Endothelial cell (in vitro differentiated cells): Measurements from ENCODE around the gene OTUB1. TPM values are rescaled to one million over a fixed set of nuclear protein-coding genes. Genes with fewer than 3 reads are reported as not detected.
A peak's percentile ranks its signal among the peaks of the same experiment; 100 is the strongest.

Experiments used
- DNase-seq: peaks from one replicate; pipeline ENCODE4 v3.0.0; 2021; ENCODE audit warnings: low spot score
- H3K27ac Mint-ChIP-seq: one replicate; pipeline ENCODE4 v1.8.0; 2021; ENCODE audit warnings: mixed read lengths, inconsistent platforms; ENCODE audit not compliant: unreplicated experiment
- H3K27me3 Mint-ChIP-seq: one replicate; pipeline ENCODE4 v1.8.0; 2021; ENCODE audit warnings: mild to moderate bottlenecking, moderate library complexity, mixed read lengths, inconsistent platforms; ENCODE audit not compliant: unreplicated experiment
- H3K36me3 Mint-ChIP-seq: one replicate; pipeline ENCODE4 v1.8.0; 2021; ENCODE audit warnings: mild to moderate bottlenecking, low read depth, mixed read lengths, inconsistent platforms; ENCODE audit not compliant: unreplicated experiment
- H3K4me1 Mint-ChIP-seq: one replicate; pipeline ENCODE4 v1.8.0; 2021; ENCODE audit warnings: mild to moderate bottlenecking, mixed read lengths, inconsistent platforms; ENCODE audit not compliant: unreplicated experiment
- H3K4me3 Mint-ChIP-seq: one replicate; pipeline ENCODE4 v1.8.0; 2021; ENCODE audit warnings: mild to moderate bottlenecking, mixed read lengths, inconsistent platforms; ENCODE audit not compliant: unreplicated experiment
- H3K9me3 Mint-ChIP-seq: one replicate; pipeline ENCODE4 v1.8.0; 2021; ENCODE audit warnings: mixed read lengths, inconsistent platforms; ENCODE audit not compliant: unreplicated experiment
- CTCF ChIP-seq: fragments of 200-600 bp; sonication (generic); IDR thresholded peaks from one replicate; pipeline ENCODE4 v1.5.0; 2021; ENCODE audit warnings: antibody characterized with exemption; ENCODE audit not compliant: unreplicated experiment
- total RNA-seq: library from RNA; stranded (reverse); fragmentation: NEBNext Ultra II Directional; extraction: Animal tissue kit (Norgen Biotek cat#: 25700); gene quantifications from one replicate; pipeline ENCODE4 v1.2.1, GENCODE V29; 2021; ENCODE audit not compliant: unreplicated experiment

Gene OTUB1
- total RNA-seq, 1 donor from 2014 or later = 69.8 TPM

GRCh38 chr11:63993100-63993499 lies 6.9 kb downstream of the OTUB1 start:
- H3K27ac Mint-ChIP-seq = peak overlapping the region; percentile 67
- H3K4me3 Mint-ChIP-seq = peak overlapping the region; percentile 71

DNA sequence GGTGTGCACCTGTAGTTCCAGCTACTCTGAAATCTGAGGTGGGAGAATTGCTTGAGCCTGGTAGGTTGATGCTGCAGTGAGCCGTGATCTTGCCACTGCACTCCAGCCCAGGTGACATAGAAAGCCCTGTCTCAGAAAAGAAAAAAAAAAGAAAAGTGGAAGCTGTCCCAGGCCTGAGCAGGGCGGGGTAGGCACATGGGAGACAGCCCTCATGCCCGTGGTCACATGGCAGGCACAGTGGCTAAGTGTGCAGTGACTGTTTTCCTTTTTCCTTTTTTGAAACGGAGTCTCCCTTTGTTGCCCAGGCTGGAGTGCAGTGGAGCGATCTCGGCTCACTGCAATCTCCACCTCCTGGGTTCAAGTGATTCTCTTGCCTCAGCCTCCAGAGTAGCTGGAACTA lies 7.8 kb downstream of the OTUB1 start:
- Mint-ChIP-seq H3K36me3 (peaks cover 33% of the 10 kb centered on the region), H3K27ac (no peak overlapping the region), H3K27me3 (peaks cover 3% of the 10 kb centered on the region), H3K4me3 (no peak overlapping the region), H3K4me1 (peaks cover 5% of the 10 kb centered on the region), H3K9me3 (no peaks in the 10 kb centered on the region)
- DNase-seq = no peak
- TF ChIP-seq CTCF = no peak

More at GRCh38 chr11:63993100-63993499, 6.9 kb downstream of the OTUB1 start:
- TF ChIP-seq CTCF = no peak
- H3K36me3 Mint-ChIP-seq = peaks cover 37% of the 10 kb centered on the region
- no peak for DNase-seq
- H3K27me3 Mint-ChIP-seq = peaks cover 5% of the 10 kb centered on the region
- no peaks in the 10 kb centered on the region for H3K9me3 Mint-ChIP-seq
- H3K4me1 Mint-ChIP-seq = peaks cover 2% of the 10 kb centered on the region

DNA sequence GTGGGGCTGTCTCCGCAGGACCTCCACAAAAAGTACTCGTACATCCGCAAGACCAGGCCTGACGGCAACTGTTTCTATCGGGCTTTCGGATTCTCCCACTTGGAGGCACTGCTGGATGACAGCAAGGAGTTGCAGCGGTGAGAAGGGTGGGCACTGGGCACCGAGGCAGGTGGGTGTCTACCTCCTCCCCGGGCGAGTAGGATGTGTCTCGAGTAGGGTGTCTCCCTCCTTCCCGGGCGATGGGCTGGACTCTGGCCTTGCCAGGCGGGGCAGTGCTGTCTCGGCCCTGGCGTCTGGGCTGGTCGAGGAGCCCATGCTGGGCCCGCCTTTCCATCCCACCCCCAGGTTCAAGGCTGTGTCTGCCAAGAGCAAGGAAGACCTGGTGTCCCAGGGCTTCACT lies 10.3 kb downstream of the OTUB1 start:
- Mint-ChIP-seq H3K9me3 (no peaks in the 10 kb centered on the region), H3K27me3 (peaks cover 3% of the 10 kb centered on the region), H3K27ac (no peak overlapping the region), H3K4me1 (peaks cover 3% of the 10 kb centered on the region), H3K36me3 (peaks cover 25% of the 10 kb centered on the region), H3K4me3 (no peak overlapping the region)
- no peak for TF ChIP-seq CTCF
- DNase-seq = no peak

DNA sequence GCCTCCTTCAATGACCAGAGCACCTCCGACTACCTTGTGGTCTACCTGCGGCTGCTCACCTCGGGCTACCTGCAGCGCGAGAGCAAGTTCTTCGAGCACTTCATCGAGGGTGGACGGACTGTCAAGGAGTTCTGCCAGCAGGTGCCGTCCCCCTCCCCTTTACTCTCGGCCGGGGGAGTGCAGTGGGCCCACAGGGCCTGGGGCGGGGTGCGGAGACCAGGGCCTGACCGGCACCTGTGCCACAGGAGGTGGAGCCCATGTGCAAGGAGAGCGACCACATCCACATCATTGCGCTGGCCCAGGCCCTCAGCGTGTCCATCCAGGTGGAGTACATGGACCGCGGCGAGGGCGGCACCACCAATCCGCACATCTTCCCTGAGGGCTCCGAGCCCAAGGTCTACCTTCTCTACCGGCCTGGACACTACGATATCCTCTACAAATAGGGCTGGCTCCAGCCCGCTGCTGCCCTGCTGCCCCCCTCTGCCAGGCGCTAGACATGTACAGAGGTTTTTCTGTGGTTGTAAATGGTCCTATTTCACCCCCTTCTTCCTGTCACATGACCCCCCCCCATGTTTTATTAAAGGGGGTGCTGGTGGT lies 11.0 kb downstream of the OTUB1 start:
- no peak overlapping the region for H3K27ac Mint-ChIP-seq
- no peak for DNase-seq
- H3K27me3 Mint-ChIP-seq = peaks cover 3% of the 10 kb centered on the region
- peaks cover 23% of the 10 kb centered on the region for H3K36me3 Mint-ChIP-seq
- H3K9me3 Mint-ChIP-seq = no peaks in the 10 kb centered on the region
- peaks cover 7% of the 10 kb centered on the region for H3K4me1 Mint-ChIP-seq
- H3K4me3 Mint-ChIP-seq = peak overlapping the region; percentile 37
- no peak for TF ChIP-seq CTCF

- peaks cover 22% of the 10 kb centered on the region for H3K36me3 Mint-ChIP-seq
- peak overlapping the region; percentile 51 for H3K4me3 Mint-ChIP-seq
- H3K27ac Mint-ChIP-seq = no peak overlapping the region
Observed at GRCh38 chr11:63997801-63998337, 11.6 kb downstream of the OTUB1 start.

More at GRCh38 chr11:63997801-63998337, 11.6 kb downstream of the OTUB1 start:
- Mint-ChIP-seq H3K4me1 (peaks cover 7% of the 10 kb centered on the region), H3K27me3 (peaks cover 3% of the 10 kb centered on the region), H3K9me3 (no peaks in the 10 kb centered on the region)
- no peak for DNase-seq
- TF ChIP-seq CTCF = no peak
